Ovary (tissue), 9 donors: ENCODE data around the gene SCG3. TPM values are rescaled to one million over a fixed set of nuclear protein-coding genes. Genes with fewer than 3 reads are reported as not detected.

ENCODE experiments used
- DNase-seq, 5 donors: peaks; one replicate each; pipeline ENCODE4 v3.0.0-alpha.2; 2019 to 2020
- H3K27ac ChIP-seq, 2 donors: fragments of 200-600 bp; one replicate each; pipeline versions ENCODE4 v1.5.1 to v1.8.0; 2019 to 2022
- H3K27me3 ChIP-seq: fragments of 200-600 bp; one replicate; pipeline ENCODE4 v1.8.0; 2022
- H3K36me3 ChIP-seq: fragments of 200-600 bp; sonication (generic); one replicate; pipeline ENCODE4 v1.5.1; 2019
- H3K4me1 ChIP-seq: one replicate; pipeline ENCODE4 v1.8.1; 2013; ENCODE audit warnings: mild to moderate bottlenecking, moderate library complexity; ENCODE audit not compliant: insufficient read depth
- H3K4me3 ChIP-seq: fragments of 200-600 bp; sonication (generic); one replicate; pipeline ENCODE4 v1.5.1; 2017
- H3K9me3 ChIP-seq, 2 donors: fragments of 200-600 bp in 1 of 2; sonication (generic) in 1 of 2; one replicate each; pipeline versions ENCODE4 v1.5.1 to v1.8.1; 2013 to 2019; ENCODE audit warnings: mild to moderate bottlenecking in 1 of 2, moderate library complexity in 1 of 2
- EP300 ChIP-seq: sonication (generic); formaldehyde crosslinking; IDR thresholded peaks from one replicate; pipeline ENCODE4 v1.6.1; 2017; ENCODE audit warnings: antibody characterized with exemption
- POLR2A ChIP-seq: fragments of 450-650 bp; IDR thresholded peaks from one replicate; pipeline ENCODE4 v1.6.1; 2017; ENCODE audit warnings: antibody characterized with exemption, mild to moderate bottlenecking, moderate library complexity
- WGBS, 3 donors: extraction: QIAGEN DNeasy Blood & Tissue Kit in 1 of 3; methylation state at CpG; one replicate each; pipeline versions ENCODE4 v1.1.5 to v1.1.7; 2013 to 2017; 5-methylcytosine and 5-hydroxymethylcytosine counted together
- intact Hi-C, 4 donors: fragments of 100-400 bp; cut with DNase I; formaldehyde crosslinking; loops; one replicate each; pipeline versions ENCODE4 v1.11.0 to v1.15.1; 2022 to 2023
- polyA plus RNA-seq, 2 donors: library from polyadenylated mRNA; stranded (reverse); fragments of 200-250 nt in 1 of 2; fragments of 350-450 nt in 1 of 2; fragmentation: Illumina TruSeq in 1 of 2; extraction: RNeasy Lipid Tissue Mini Kit (QIAGEN cat#74804) in 1 of 2; gene quantifications; one replicate each; pipeline ENCODE4 v1.2.3, GENCODE V29; 2013 to 2014
- total RNA-seq, 7 donors: library from RNA; depleted of rRNA in 2 of 7; stranded (reverse); fragments of >200 nt in 2 of 7; fragmentation: NEBNext Ultra II Directional in 3 of 7; extraction: Animal tissue kit (Norgen Biotek cat#: 25700) in 3 of 7; gene quantifications; one replicate each; pipeline versions ENCODE4 v1.1.0 to v1.2.4, GENCODE V29; 2016 to 2023
- TF ChIP-seq, protein P1 (sequence below), 3 donors: fragments of 450-650 bp in 2 of 3; fragments of 200-600 bp in 1 of 3; IDR thresholded peaks; one replicate each; pipeline versions ENCODE4 v1.5.1 to v1.8.0; 2016 to 2022; ENCODE audit warnings: antibody characterized with exemption in 3 of 3, mild to moderate bottlenecking in 1 of 3
- donor health status: DM: no; HTN: no; CAD: no; lungs with moderate emphysema.
- donor health status: DM: no; HTN: no; CAD: no.
- donor health status: Bipolar disorder and iron deficiency.
- donor health status: DM: yes; HTN: yes; CAD: no.
- donor health status: DM: no; HTN: no; CAD: no.
- donor health status: DM: yes; HTN: yes; CAD: no.

The SCG3 gene
- total and polyA plus RNA-seq, 9 donors = 0.08 to 0.46 (median 0.27) TPM; not detected in 4

DNA sequence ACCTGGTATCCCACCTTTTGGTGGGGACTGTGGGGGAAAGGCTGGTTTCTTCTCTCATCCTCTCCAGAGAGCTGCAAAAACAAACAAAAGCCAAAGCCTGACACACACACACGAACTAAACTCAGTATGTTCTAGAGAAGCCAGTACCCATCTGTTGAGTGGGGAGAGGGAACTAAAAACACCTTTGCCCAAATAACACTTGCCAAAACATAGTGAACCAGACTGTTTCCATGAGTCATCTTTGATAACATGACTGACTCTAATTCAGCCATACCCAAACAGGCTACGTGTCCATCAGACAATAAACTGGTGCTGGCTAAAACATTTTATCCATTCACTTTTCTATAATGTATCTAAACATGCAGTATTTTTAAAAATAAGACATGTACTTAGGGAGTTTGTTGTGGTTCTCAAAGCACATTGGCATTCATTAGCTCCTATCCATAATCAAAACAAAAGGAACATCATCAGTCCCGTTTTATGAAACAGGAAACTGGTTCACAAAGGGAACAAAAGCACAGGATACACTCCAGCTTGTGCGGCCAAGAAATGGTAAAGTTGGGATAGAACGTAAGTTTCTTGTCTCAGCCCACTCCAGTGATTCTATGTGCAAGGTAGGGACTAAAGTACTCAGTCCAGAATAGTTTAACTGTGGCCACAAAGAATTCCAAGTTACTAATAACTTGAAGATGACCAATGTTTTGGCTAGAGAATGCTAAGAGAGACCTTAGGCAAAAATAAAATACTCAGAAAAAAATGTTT is 40.1 kb downstream of the SCG3 start:
- no peaks in the 10 kb centered on the region for H3K9me3 ChIP-seq
- DNase-seq = no peak
- no peaks in the 10 kb centered on the region for H3K36me3 ChIP-seq
- H3K4me1 ChIP-seq = peaks cover 3% of the 10 kb centered on the region
- no peak overlapping the region for H3K4me3 ChIP-seq
- H3K27ac ChIP-seq = no peak overlapping the region
- intact Hi-C loops = no loop called here
- TF ChIP-seq, protein P1, sequence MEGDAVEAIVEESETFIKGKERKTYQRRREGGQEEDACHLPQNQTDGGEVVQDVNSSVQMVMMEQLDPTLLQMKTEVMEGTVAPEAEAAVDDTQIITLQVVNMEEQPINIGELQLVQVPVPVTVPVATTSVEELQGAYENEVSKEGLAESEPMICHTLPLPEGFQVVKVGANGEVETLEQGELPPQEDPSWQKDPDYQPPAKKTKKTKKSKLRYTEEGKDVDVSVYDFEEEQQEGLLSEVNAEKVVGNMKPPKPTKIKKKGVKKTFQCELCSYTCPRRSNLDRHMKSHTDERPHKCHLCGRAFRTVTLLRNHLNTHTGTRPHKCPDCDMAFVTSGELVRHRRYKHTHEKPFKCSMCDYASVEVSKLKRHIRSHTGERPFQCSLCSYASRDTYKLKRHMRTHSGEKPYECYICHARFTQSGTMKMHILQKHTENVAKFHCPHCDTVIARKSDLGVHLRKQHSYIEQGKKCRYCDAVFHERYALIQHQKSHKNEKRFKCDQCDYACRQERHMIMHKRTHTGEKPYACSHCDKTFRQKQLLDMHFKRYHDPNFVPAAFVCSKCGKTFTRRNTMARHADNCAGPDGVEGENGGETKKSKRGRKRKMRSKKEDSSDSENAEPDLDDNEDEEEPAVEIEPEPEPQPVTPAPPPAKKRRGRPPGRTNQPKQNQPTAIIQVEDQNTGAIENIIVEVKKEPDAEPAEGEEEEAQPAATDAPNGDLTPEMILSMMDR (IDR thresholded peaks at IDR 0.05) = no peak
- TF ChIP-seq EP300 = no peak
- no peak for TF ChIP-seq POLR2A
- 12 to 26% (median 17%) methylated on average over 5 of the region's 5 CpGs for WGBS, 3 donors
- no peaks in the 10 kb centered on the region for H3K27me3 ChIP-seq

GRCh38 chr15:51724199-51724598 is 42.9 kb downstream of the SCG3 start:
- WGBS, 3 donors = 60 to 75% (median 63%) methylated on average over 2 of the region's 2 CpGs
- no peak overlapping the region for H3K4me3 ChIP-seq
- no peaks in the 10 kb centered on the region for H3K27me3 ChIP-seq
- H3K4me1 ChIP-seq = peaks cover 14% of the 10 kb centered on the region
- intact Hi-C loops = no loop called here
- H3K36me3 ChIP-seq = no peaks in the 10 kb centered on the region
- H3K9me3 ChIP-seq = no peaks in the 10 kb centered on the region
- TF ChIP-seq, protein P1 (IDR thresholded peaks at IDR 0.05) = no peak
- no peak for TF ChIP-seq EP300
- TF ChIP-seq POLR2A = no peak
- H3K27ac ChIP-seq = no peak overlapping the region
- no peak for DNase-seq

DNA sequence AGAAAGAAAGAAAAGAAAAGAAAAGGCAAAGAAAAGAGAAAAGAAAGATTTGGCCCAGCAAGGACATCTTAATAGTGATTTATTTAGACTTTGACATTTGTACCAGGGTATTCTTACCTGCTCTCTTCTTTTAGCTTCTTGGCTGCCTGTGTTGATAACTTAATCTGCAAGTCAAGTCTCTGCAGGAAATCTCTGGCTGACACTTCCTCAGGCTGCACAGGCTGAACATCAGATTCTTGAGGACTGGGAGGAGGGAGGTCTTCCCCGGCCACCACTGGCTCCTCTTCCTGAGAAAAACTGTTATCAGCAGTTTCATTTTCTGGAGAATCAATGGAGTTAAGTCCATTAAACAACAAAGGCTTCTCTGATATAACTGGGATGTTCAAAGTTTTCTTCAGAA is 43.4 kb downstream of the SCG3 start:
- peaks cover 14% of the 10 kb centered on the region for H3K4me1 ChIP-seq
- whole genome bisulfite sequencing, 3 donors = 34 to 55% (median 50%) methylated on average over 1 of the region's 1 CpG

DNA sequence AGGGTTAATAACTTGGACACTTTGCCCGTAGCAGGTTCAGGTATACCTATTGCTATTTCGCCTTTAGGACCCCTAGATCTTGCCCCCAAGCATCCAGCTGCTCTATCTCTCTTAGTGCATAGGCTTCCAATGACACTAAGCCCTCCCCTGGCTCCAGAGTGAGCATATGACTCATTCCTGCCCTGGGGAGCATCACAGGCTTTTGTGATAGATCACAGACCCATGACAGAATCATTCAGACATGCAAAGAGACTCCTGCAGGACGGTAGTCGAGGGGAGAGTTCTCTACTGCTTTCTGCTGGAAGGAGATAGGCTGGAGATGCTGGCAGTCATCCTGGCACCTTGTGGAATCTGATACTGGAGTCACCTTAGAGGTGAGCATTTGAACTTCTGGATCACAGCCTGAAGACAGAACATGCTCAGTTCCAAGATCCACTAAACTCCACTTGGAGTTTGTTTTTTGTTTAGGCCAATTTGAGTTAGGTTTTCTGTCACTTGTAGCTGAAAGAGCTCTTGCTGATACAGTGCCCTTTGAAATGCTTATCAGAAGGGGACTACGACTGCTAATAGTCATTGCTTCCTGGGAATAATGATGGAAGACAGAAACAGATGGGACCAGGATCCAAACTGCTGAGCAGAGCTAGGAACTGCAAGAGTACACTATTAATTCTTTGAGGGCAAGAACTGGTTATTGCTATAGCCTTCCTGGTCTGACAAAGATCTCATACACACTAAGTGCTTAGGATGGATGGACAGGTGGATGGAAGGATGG is 45.2 kb downstream of the SCG3 start:
- TF ChIP-seq, protein P1 (IDR thresholded peaks at IDR 0.05) = no peak
- TF ChIP-seq EP300 = no peak
- no peak for TF ChIP-seq POLR2A
- peaks cover 17% of the 10 kb centered on the region for H3K4me1 ChIP-seq
- intact Hi-C loops = no loop called here
- WGBS, 3 donors = 16 to 21% (median 19%) methylated on average over 5 of the region's 5 CpGs
- no peak overlapping the region for H3K4me3 ChIP-seq
- peak overlapping the region in 1 of 2 donors; percentile 11 for H3K27ac ChIP-seq
- no peaks in the 10 kb centered on the region for H3K27me3 ChIP-seq
- H3K36me3 ChIP-seq = no peaks in the 10 kb centered on the region
- peak; percentile 39 to 77 (median 57) for DNase-seq
- no peaks in the 10 kb centered on the region for H3K9me3 ChIP-seq

More for the DNA sequence above, 43.4 kb downstream of the SCG3 start:
- TF ChIP-seq POLR2A (no peak), EP300 (no peak)
- TF ChIP-seq, protein P1 (IDR thresholded peaks at IDR 0.05) = no peak
- no peak overlapping the region for H3K27ac ChIP-seq
- H3K9me3 ChIP-seq = no peaks in the 10 kb centered on the region
- no peaks in the 10 kb centered on the region for H3K27me3 ChIP-seq
- no peak overlapping the region for H3K4me3 ChIP-seq
- no peak for DNase-seq
- intact Hi-C loops = no loop called here
- H3K36me3 ChIP-seq = no peaks in the 10 kb centered on the region
